GM03348 (cell line): Measurements from ENCODE around the gene BLTP2.
A peak's percentile ranks its signal among the peaks of the same experiment; 100 is the strongest.
"Not testable (repeated sequence)": the region's sequence is repeated elsewhere in the genome, so short reads cannot be mapped to it uniquely, and the experiment has no call there.

Source experiments
- DNase-seq: peaks from one replicate; pipeline ENCODE4 v3.0.0; 2012; ENCODE audit warnings: low spot score

Gene BLTP2

DNA sequence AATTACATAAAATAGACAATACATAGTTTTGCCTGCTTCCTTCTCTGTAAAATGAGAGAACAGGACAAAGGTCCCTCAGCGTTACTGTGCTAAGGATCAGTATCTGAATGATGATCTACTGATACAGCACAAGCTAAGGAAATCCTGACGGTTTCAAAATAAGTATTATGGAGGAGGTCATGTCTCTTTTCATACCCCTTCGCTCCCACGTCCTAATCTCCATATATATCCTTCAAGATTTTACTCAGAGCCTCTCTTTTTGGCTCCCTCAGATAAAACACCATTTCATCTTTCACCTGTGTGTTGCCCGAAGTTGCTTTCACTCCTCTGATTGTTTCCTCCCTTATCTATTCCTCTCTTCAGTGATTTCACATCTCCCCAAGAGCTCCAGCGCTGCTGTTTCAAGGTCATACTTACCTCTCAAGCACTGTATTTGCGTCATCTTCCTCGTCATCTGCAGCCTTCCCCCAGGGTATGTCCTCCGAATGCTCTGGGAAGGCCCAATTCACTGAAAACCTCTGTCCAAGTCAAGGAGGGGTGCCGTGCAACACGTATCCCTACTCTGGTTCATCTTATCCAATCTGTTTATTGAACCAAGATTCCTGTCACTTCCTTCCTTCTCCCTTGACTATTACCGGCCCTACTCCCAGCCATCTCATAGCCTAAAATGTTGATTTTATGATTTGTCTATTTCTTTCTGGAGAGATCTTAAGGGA lies 1.2 kb upstream of the BLTP2 start:
- DNase-seq, result no peak

GRCh38 chr17:28645576-28645939 lies 600 bp upstream of the BLTP2 start:
- no peak for DNase-seq

- peak; percentile 75 for DNase-seq
These were observed 773 bp downstream of the BLTP2 start for GRCh38 chr17:28643983-28644786.

GRCh38 chr17:28641579-28641978 lies 3.4 kb downstream of the BLTP2 start:
- DNase-seq, result no peak

DNA sequence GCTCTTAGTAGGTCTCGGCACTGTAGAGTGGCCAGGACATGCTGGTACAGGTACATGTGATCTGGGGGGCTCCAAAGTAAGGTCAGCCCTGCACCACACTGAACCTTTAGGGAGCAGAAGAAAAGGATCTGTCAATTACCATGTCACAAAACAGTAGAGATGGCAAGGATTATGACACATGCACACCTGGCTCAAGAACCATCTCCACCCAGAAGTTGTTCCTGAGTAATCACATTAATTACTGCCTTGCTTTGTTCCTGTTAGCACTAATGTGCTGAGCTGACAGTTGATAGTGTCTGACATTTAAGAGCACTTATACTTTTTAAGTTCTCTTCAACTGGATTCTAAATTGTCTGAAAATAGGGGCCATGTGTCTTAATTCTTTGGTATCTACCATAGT lies 9.5 kb downstream of the BLTP2 start:
- no peak for DNase-seq

DNA sequence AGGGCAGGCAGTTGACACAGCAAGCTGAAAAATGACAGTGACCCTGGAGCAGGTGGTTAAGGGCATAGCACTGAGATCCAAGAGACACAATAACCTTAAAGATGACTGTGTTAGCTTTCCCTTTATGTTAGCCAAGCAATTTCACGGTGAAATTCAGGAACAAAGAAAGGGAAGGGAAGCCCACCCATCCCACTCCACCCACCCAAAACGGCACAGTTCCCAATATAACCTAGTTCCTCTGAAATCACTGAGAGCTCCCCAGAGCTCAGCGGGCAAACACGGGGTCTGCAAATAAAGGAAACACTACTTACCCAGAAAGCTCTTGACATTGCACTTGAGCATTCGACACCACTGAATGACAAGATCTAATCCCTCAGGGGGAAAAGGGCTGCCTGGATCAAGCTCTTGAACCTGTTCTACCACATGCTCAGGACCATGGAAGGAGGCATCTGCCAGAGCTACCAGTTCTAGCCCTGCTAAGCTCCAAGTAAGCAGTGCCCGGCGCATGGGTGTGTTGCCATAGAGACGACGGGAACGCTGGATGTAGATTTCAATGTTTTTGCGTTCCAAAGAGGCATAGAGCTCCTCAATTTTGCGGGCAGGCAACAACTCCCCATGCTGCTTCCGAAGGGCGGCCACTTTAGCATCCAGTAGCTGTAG lies 10.6 kb downstream of the BLTP2 start:
- no peak for DNase-seq

- DNase-seq, result no peak
These were observed 18.1 kb downstream of the BLTP2 start for GRCh38 chr17:28626818-28627217.

DNA sequence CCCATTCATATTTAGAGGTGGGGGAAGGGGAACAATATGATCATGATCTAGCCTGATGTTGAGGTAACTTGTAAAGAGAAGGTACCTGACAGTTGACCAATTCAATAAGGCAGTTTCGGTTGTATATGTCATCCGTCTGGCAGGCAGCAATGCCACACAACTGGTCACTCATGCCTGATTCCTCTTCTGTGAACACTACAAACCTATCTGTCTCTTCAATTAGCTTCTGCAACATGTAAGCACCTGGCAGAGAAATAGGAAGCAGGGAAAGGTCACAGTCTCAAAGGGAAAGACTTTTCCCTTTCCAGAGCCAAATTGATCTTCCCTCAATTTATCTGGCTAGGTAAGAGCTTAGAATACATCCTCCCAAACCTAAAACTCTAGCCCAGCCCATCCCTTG lies 20.8 kb downstream of the BLTP2 start:
- no peak for DNase-seq

DNA sequence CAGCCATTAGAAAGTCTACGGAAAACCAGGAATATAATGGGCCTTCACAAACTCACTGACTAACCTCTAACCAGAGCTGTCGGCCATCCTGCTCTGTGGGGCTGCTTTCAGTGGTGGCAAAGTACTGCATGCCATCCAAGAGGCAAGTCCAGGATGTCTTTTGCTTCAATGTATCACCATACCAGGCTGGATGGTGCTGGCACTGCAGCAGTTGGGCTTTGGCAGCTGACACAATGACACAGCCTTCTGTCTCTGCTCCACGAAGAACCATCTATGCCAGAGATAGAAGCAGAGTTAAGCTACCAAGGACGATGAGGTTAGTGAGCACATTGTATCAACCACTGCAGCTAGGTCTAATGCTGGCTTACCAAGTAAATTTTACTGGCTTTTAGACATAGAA lies 21.3 kb downstream of the BLTP2 start:
- no peak for DNase-seq

- no peak for DNase-seq
These were observed 22.8 kb downstream of the BLTP2 start for GRCh38 chr17:28622186-28622585.

DNA sequence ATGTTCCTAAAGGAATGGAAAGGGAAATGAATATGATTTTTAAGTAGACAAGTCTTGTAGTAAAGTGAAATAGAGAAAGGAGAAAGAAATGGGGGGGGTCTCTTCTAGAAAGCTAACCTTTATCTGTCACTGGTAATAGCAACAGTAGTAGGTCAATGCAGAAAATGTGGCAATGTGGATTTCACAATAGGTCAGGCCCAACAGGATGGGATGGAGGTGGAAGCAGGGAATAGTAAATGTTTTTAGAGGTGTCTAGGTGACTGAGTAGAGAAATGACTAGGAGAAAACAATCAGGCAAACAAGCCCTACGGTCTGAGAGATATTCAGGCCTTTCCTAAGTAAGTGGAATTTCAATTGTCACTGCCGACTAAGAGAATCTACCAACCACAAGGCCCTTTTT lies 24.9 kb downstream of the BLTP2 start:
- no peak for DNase-seq

DNA sequence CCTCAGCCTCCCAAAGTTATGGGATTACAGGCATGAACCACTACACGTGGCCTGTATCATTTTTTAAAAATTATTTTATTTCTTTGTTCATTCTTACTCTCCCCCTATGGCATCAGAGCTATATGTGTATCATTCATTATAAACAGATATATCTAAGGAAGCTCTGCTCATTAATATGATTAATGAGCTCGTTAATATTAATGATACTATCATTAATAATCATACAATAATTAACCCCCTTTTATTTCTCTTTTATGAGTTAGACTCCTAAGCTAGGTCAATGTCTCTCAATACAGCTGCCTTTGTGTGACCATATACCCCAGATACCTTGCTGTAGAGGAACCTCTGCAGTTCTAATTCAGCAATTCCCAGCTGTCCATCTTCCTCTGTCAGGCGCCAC lies 26.5 kb downstream of the BLTP2 start:
- no peak for DNase-seq

- no peak for DNase-seq
These were observed 28.7 kb downstream of the BLTP2 start for GRCh38 chr17:28616281-28616680.

GRCh38 chr17:28615260-28615940 lies 29.6 kb downstream of the BLTP2 start:
- no peak for DNase-seq

DNA sequence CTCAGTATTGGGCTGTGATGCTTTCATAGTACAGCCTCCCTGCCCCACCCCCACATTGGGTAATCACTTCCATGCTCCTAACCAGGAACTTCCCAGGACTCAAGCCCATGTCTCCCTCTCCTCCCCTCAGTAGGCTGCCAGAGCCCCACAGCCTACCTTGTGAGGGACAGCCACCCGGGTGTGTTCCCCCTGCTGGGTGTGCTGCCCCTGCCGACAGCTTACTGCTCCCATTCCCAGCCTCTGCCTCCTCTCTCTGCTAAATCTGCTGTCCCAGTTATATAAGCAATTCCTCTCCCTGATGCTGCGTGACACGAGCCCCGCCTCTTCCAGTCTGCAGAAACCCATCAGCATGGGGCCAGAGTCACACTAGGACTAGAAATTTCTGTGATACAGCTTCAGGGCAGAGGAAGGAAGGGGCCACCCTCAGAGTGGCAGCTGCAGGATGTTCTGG lies 31.0 kb downstream of the BLTP2 start, which contains the start of gene RSKR:
Gene RSKR (minus strand): TSS at position 255 of the 451 bp plus-strand sequence. CDS start 24 bp downstream, at position 231.
- no peak for DNase-seq

DNA sequence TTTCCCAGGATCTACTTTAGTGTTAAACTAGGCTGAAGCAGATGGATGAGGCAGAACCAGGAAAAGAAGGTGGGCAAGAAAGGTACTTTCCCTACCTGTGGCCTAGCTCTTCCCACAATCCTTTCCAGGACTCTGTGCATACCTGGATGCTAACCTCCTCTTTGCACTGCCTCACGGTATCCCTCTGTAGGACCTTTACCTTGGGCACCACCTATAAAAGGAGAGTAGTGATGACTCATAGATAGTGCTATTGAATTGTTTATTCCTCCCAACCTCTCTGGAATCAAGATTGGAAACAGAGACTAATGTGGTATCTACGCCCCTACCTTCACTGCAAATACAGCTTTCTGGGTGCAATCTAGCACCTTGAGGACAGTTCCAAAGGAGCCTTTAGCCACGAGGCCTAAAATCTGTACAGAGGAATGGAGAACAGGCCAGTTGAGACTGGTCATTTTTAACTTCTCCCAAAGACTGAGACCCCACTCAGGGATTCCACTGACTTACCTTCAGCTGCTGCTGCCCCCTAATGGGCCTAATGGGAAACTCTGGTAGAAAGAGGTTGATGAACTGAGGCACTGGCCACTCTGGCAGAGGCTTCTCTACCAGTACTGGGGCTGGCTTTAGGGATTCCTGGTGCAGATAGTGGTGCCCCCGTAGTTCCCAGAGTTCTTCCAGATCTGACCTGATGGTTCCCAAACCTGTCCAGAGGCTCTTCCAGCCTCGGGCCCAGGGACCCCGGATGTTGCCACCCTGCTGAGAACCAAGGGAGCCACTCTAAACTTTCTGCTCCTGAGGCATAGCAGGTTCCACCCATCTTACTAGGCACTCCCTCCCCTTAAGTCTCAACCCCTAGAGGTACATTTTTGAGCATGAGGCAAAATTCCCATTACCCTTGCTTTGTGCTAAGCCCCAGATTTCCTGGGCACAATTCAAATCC lies 31.8 kb downstream of the BLTP2 start:
- peak; percentile 52 for DNase-seq

- no peak for DNase-seq
These were observed 32.4 kb downstream of the BLTP2 start for GRCh38 chr17:28612531-28612930.

DNA sequence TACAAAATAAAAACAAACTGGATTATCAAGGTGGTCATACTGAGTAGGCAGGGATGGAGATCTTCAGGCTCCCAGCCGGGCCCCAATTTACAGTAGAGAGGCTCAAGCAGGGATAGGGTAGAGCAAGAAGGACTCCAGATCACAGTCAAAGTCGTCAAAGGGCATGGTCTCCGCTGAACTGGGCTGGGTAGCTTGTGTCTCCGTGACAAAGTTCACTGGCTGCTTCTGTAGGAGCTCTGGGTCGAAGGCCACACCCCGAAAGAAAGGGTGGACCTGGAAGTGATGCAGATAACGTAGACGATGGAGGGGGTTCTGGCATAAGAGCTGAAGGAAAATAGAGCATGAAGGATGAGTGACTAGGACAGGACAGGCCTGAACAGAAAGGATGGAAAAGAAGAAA lies 34.6 kb downstream of the BLTP2 start:
- no peak for DNase-seq

DNA sequence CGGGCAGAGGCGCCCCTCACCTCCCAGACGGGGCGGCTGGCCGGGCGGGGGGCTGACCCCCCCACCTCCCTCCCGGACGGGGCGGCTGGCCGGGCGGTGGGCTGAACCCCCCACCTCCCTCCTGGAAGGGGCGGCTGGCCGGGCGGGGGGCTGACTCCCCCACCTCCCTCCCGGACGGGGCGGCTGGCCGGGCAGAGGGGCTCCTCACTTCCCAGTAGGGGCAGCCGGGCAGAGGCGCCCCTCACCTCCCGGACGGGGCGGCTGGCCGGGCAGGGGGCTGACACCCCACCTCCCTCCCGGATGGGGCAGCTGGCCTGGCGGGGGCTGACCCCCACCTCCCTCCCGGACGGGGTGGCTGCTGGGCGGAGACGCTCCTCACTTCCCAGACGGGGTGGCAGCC lies 40.9 kb downstream of the BLTP2 start:
- not testable (repeated sequence) for DNase-seq

- DNase-seq, result peak; percentile 81
These were observed 45.4 kb downstream of the BLTP2 start for GRCh38 chr17:28599311-28600184.
